ENCODE measurements around the gene NPPA. TPM values are rescaled to one million over a fixed set of nuclear protein-coding genes. Genes with fewer than 3 reads are reported as not detected.

The NPPA gene
- total RNA-seq, 3 donors from 2014 or later, result 0.66 TPM; not detected in 2

DNA sequence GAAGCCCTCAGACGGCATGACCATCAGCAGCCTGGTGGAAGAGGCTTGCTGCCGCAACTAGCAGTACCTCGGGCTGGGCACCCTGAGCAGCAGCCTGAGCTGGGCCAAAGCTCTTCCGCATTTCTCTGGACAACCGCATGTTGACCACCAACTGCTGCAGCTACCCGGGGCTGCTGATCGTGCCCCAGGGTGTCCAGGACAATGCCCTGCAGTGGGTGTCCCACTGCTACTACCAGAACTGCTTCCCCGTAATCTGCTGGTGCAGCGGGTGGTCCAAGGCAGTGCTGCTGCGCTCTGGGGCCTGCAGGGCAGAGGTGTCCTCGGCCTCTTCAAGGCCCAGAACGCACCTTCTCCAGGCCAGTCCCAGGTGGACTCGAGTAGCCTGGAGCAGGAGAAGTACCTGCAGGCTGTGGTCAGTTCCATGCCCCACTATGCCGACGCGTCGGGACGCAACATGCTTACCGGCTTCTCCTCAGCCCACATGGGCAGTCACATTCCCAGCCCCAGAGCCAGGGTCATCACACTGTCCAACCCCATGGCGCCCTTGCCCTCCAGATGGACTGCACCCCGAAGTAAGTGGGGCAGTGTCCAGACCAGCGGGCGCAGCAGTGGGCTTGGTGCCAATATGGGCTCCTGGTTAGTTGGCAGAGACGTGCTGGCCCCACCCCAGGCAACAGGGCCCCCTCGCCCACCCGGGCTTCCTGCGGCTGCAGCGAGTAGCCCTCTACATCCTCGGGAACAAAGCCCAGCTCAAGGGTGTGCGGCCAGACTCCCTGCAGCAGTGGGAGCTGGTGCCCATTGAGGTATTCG lies 30.7 kb upstream of the NPPA start:
- TF ChIP-seq POLR2AphosphoS5 (IDR thresholded peaks at IDR 0.05) (no peak), POLR2A (IDR thresholded peaks at IDR 0.05) (no peak)
- TF ChIP-seq, protein P1, sequence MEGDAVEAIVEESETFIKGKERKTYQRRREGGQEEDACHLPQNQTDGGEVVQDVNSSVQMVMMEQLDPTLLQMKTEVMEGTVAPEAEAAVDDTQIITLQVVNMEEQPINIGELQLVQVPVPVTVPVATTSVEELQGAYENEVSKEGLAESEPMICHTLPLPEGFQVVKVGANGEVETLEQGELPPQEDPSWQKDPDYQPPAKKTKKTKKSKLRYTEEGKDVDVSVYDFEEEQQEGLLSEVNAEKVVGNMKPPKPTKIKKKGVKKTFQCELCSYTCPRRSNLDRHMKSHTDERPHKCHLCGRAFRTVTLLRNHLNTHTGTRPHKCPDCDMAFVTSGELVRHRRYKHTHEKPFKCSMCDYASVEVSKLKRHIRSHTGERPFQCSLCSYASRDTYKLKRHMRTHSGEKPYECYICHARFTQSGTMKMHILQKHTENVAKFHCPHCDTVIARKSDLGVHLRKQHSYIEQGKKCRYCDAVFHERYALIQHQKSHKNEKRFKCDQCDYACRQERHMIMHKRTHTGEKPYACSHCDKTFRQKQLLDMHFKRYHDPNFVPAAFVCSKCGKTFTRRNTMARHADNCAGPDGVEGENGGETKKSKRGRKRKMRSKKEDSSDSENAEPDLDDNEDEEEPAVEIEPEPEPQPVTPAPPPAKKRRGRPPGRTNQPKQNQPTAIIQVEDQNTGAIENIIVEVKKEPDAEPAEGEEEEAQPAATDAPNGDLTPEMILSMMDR (IDR thresholded peaks at IDR 0.05), result no peak
- intact Hi-C loops (cut with DNase I; ENCODE audit: low total_unique reads), result no loop called here
- H3K4me1 ChIP-seq, result no peaks in the 10 kb centered on the region
- DNase-seq (ENCODE audit: low spot score in 2 of 2), result no peak
- H3K4me3 ChIP-seq, result no peak overlapping the region
- no peaks in the 10 kb centered on the region for H3K36me3 ChIP-seq
- H3K27me3 ChIP-seq, result peaks cover 0 to 8% of the 10 kb centered on the region in 2 donors
- H3K9me3 ChIP-seq, result no peaks in the 10 kb centered on the region
- H3K27ac ChIP-seq, result no peak overlapping the region

DNA sequence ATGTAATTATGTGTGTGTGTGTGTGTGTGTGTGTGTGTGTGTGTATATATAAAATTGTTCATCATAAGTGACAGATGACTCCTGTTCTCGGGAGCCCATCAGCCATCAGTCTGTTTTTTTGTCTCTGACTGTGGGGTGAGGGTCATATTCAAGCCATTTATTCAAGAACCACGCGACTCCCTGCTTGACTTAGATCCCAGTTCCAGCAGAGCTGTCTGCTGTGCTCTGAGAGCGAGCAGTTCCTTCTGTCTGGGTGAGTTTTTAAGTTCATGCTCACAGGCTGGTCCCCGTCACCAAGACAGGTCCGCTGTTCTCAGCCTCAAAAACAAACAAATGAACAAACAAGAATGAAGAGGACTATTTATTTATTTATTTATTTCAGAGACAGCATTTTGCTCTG lies 29.5 kb upstream of the NPPA start:
- DNase-seq (ENCODE audit: low spot score in 2 of 2), result no peak
- no peaks in the 10 kb centered on the region for H3K4me1 ChIP-seq
- no peaks in the 10 kb centered on the region for H3K36me3 ChIP-seq
- peaks cover 0 to 8% of the 10 kb centered on the region in 2 donors for H3K27me3 ChIP-seq
- no peak overlapping the region for H3K27ac ChIP-seq
- H3K4me3 ChIP-seq, result no peak overlapping the region
- intact Hi-C loops (cut with DNase I; ENCODE audit: low total_unique reads), result no loop called here
- no peaks in the 10 kb centered on the region for H3K9me3 ChIP-seq
- TF ChIP-seq POLR2AphosphoS5 (IDR thresholded peaks at IDR 0.05), result no peak
- no peak for TF ChIP-seq POLR2A (IDR thresholded peaks at IDR 0.05)
- TF ChIP-seq, protein P1 (IDR thresholded peaks at IDR 0.05), result no peak

DNA sequence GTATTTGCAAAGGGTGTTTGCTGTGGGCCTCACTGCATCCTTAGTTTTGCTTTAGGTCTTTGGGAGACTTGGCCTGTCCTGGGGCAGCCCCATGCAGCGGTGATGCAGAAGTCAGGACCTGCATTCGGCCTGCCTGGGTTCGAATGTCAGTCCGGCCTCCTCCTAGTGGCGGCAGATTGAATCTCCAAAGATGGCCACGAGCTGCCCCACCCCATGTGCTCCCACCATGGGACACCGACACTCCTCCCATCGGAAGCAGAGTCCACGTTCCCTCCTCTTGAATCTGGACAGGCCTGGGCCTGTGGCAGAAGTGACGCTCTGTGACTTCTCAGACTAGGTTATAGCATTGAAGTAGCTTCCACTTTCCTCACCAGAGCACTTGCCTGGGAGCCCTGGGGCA lies 27.5 kb upstream of the NPPA start:
- DNase-seq (ENCODE audit: low spot score in 2 of 2), result no peak
- Histone ChIP-seq H3K4me3 (no peak overlapping the region), H3K9me3 (no peaks in the 10 kb centered on the region), H3K27ac (peak overlapping the region in 1 of 2 donors; percentile 75), H3K27me3 (peaks cover 0 to 8% of the 10 kb centered on the region in 2 donors), H3K4me1 (no peaks in the 10 kb centered on the region), H3K36me3 (no peaks in the 10 kb centered on the region)
- intact Hi-C loops (cut with DNase I; ENCODE audit: low total_unique reads), result no loop called here
- TF ChIP-seq POLR2AphosphoS5 (IDR thresholded peaks at IDR 0.05) (no peak), POLR2A (IDR thresholded peaks at IDR 0.05) (no peak)
- TF ChIP-seq, protein P1 (IDR thresholded peaks at IDR 0.05), result no peak

DNA sequence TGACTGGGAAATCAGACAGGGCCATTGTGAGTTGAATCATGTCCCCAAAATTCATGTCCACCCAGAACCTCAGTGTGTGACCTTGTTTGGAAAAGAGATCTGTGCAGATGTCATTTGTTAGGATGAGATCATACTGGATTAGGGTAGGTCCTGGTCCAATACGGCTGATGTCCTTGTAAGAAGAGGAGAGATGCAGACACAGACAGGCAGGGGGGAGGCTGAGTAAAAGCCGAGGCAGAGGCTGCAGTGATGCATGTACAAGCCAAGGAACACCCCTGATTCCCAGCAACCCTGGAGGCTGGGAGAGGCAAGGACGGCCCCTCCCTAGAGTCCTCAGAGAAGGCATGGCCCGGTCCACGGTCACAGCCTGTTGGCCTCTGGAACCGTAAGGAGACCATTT lies 27.0 kb upstream of the NPPA start:
- TF ChIP-seq POLR2A (IDR thresholded peaks at IDR 0.05), result no peak
- TF ChIP-seq, protein P1 (IDR thresholded peaks at IDR 0.05), result no peak
- no peak for TF ChIP-seq POLR2AphosphoS5 (IDR thresholded peaks at IDR 0.05)
- Histone ChIP-seq H3K27ac (peak overlapping the region in 1 of 2 donors; percentile 75), H3K4me1 (no peaks in the 10 kb centered on the region), H3K9me3 (no peaks in the 10 kb centered on the region), H3K36me3 (no peaks in the 10 kb centered on the region), H3K27me3 (peaks cover 0 to 8% of the 10 kb centered on the region in 2 donors), H3K4me3 (no peak overlapping the region)
- DNase-seq (ENCODE audit: low spot score in 2 of 2), result no peak
- intact Hi-C loops (cut with DNase I; ENCODE audit: low total_unique reads), result no loop called here

GRCh38 chr1:11874258-11874562 lies 26.6 kb upstream of the NPPA start:
- intact Hi-C loops (cut with DNase I; ENCODE audit: low total_unique reads), result no loop called here
- H3K36me3 ChIP-seq, result no peaks in the 10 kb centered on the region
- TF ChIP-seq POLR2A (IDR thresholded peaks at IDR 0.05), result no peak
- peak in 1 of 3 donors; percentile 58 for TF ChIP-seq POLR2AphosphoS5 (IDR thresholded peaks at IDR 0.05)
- TF ChIP-seq, protein P1 (IDR thresholded peaks at IDR 0.05), result no peak
- no peak for DNase-seq (ENCODE audit: low spot score in 2 of 2)
- H3K4me3 ChIP-seq, result no peak overlapping the region
- H3K27me3 ChIP-seq, result peaks cover 0 to 8% of the 10 kb centered on the region in 2 donors
- H3K27ac ChIP-seq, result peak overlapping the region in 1 of 2 donors; percentile 75
- no peaks in the 10 kb centered on the region for H3K9me3 ChIP-seq
- no peaks in the 10 kb centered on the region for H3K4me1 ChIP-seq
